Upper lobe of right lung (tissue), 1 donor: Measurements from ENCODE around the gene ZNF467. TPM values are rescaled to one million over a fixed set of nuclear protein-coding genes. Genes with fewer than 3 reads are reported as not detected.

ENCODE experiments used
- ATAC-seq: fragments of 200-7000 bp; cut with Tn5 transposase; one replicate; pipeline ENCODE4 v1.9.1; 2020; ENCODE audit warnings: mild to moderate bottlenecking, moderate library complexity
- DNase-seq: peaks from one replicate; pipeline ENCODE4 v3.0.0-alpha.2; 2020
- H3K27ac ChIP-seq: fragments of 200-600 bp; one replicate; pipeline ENCODE4 v1.8.0; 2022
- H3K27me3 ChIP-seq: fragments of 200-600 bp; one replicate; pipeline ENCODE4 v1.8.0; 2022; ENCODE audit warnings: mild to moderate bottlenecking
- H3K36me3 ChIP-seq: fragments of 200-600 bp; one replicate; pipeline ENCODE4 v1.8.0; 2022
- H3K4me1 ChIP-seq: fragments of 200-600 bp; one replicate; pipeline ENCODE4 v1.8.0; 2022
- H3K4me3 ChIP-seq: fragments of 200-600 bp; one replicate; pipeline ENCODE4 v1.8.0; 2022; ENCODE audit warnings: mild to moderate bottlenecking
- H3K9me3 ChIP-seq: fragments of 200-600 bp; one replicate; pipeline ENCODE4 v1.8.0; 2022
- intact Hi-C: fragments of 100-400 bp; cut with DNase I; formaldehyde crosslinking; loops from one replicate; pipeline ENCODE4 v1.11.0; 2022
- total RNA-seq: library from RNA; stranded (reverse); fragmentation: NEBNext Ultra II Directional; extraction: Animal tissue kit (Norgen Biotek cat#: 25700); gene quantifications from one replicate; pipeline ENCODE4 v1.2.1, GENCODE V29; 2021
- TF ChIP-seq, protein P1 (sequence below): fragments of 200-600 bp; IDR thresholded peaks from one replicate; pipeline ENCODE4 v1.8.0; 2022; ENCODE audit warnings: antibody characterized with exemption
- donor health status: DM: no; HTN: yes; CAD: no; lungs with severe emphysema.

The ZNF467 gene
- total RNA-seq, 1 donor from 2014 or later = 35.3 TPM

DNA sequence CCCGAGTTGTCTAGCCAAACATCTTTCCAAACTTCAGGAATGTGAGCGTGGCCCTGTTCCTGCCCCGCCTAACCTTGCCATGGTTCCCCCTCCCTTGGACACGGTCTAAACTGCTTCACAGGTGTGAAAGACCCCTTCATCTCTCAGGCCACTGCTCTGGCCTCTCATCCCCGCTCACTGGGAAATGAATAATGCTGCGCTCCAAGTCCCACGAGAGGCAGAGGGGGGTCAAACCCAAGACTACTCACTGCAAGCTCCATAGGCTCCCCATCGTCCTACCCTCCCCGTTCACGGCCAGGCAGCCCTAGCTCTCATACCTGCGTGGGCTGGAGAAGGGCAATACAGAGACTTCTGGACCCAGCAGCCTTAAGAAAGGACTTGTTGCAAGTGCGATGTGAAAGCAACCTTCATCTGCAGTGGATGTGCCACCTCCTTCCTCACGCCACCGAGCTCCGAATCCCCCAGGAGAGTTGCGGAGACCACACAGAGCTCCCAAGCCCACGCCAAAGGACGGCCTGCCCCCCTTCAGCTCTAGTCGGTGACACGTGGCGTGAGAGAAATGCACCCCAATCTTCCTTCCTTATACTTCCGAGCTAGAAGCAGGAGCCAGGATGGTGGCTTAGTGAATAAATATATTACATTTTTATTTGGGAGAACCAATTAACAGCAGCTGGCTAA, 9.7 kb downstream of the ZNF467 start:
- no peak overlapping the region for H3K4me3 ChIP-seq
- no peaks in the 10 kb centered on the region for H3K9me3 ChIP-seq
- ATAC-seq (no peak), DNase-seq (no peak)
- TF ChIP-seq, protein P1, sequence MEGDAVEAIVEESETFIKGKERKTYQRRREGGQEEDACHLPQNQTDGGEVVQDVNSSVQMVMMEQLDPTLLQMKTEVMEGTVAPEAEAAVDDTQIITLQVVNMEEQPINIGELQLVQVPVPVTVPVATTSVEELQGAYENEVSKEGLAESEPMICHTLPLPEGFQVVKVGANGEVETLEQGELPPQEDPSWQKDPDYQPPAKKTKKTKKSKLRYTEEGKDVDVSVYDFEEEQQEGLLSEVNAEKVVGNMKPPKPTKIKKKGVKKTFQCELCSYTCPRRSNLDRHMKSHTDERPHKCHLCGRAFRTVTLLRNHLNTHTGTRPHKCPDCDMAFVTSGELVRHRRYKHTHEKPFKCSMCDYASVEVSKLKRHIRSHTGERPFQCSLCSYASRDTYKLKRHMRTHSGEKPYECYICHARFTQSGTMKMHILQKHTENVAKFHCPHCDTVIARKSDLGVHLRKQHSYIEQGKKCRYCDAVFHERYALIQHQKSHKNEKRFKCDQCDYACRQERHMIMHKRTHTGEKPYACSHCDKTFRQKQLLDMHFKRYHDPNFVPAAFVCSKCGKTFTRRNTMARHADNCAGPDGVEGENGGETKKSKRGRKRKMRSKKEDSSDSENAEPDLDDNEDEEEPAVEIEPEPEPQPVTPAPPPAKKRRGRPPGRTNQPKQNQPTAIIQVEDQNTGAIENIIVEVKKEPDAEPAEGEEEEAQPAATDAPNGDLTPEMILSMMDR = no peak
- no peaks in the 10 kb centered on the region for H3K27me3 ChIP-seq
- intact Hi-C loops = no loop called here
- H3K36me3 ChIP-seq = peaks cover 20% of the 10 kb centered on the region
- H3K27ac ChIP-seq = no peak overlapping the region
- no peaks in the 10 kb centered on the region for H3K4me1 ChIP-seq

DNA sequence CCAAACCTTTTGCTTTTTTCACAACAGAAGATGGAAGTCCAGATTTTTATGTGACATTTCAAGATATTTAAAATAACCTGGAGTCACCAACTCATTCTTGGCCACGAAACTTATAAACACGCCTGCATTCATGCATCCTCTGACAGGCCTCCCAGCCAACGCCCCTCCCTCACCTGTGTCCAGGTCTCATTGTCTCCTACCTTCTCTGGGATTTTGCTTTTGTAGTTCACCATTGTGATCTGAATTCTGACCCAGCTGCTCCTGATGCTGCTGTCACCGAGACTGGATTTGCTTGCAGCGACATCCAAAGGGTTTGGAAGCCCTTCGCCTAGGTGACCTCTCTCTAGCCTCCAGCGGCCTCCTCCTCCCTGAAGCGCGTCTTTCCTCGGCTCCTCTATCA, 10.8 kb downstream of the ZNF467 start:
- Histone ChIP-seq H3K9me3 (no peaks in the 10 kb centered on the region), H3K27me3 (no peaks in the 10 kb centered on the region), H3K4me1 (no peaks in the 10 kb centered on the region), H3K36me3 (peaks cover 9% of the 10 kb centered on the region), H3K4me3 (no peak overlapping the region), H3K27ac (no peak overlapping the region)
- TF ChIP-seq, protein P1 = no peak
- DNase-seq (no peak), ATAC-seq (no peak)
- intact Hi-C loops = no loop called here

DNA sequence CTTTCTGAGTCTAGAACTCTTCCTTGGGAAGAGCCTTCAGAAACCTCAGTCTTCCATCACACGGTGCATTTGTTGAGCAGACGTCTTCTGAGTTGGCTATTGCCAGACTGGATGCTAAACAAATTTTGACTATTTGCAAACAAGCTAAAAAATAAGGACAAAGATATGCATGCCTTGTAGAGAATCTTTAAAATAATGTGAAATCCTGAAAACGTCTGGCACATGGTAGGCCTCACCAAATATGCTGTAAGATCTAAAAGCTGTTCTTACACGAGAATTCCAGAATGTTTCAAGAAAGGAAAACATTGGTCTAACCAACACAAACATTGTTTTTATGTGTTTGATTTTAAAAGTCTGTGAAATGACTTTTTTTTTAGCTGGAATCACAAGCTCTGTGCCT, 11.3 kb downstream of the ZNF467 start:
- Histone ChIP-seq H3K9me3 (no peaks in the 10 kb centered on the region), H3K27ac (no peak overlapping the region), H3K27me3 (no peaks in the 10 kb centered on the region), H3K36me3 (peaks cover 4% of the 10 kb centered on the region), H3K4me3 (no peak overlapping the region), H3K4me1 (no peaks in the 10 kb centered on the region)
- intact Hi-C loops = no loop called here
- TF ChIP-seq, protein P1 = no peak
- ATAC-seq (no peak), DNase-seq (no peak)

DNA sequence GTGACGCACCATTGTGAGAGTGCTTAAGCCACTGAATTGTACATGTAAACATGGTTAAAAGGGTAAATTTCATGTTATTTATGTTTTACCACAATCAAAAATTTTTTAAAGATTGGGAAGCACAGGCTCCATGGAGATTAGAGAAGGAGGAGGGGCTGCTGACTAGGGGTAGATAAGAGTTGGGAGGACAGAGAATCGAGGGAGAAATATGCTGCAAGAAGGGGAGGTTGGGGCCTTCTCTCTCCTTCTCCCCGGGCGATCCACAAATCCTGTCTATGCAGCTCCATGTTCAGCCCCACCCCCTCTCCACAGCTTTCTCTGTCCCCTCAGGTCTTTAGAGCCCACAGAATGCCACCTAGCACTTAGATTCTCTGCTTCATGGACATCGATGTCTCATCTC, 12.1 kb downstream of the ZNF467 start:
- intact Hi-C loops = no loop called here
- ATAC-seq (no peak), DNase-seq (no peak)
- no peaks in the 10 kb centered on the region for H3K27me3 ChIP-seq
- H3K36me3 ChIP-seq = no peaks in the 10 kb centered on the region
- no peak overlapping the region for H3K4me3 ChIP-seq
- H3K9me3 ChIP-seq = no peaks in the 10 kb centered on the region
- no peaks in the 10 kb centered on the region for H3K4me1 ChIP-seq
- TF ChIP-seq, protein P1 = no peak
- H3K27ac ChIP-seq = no peak overlapping the region

DNA sequence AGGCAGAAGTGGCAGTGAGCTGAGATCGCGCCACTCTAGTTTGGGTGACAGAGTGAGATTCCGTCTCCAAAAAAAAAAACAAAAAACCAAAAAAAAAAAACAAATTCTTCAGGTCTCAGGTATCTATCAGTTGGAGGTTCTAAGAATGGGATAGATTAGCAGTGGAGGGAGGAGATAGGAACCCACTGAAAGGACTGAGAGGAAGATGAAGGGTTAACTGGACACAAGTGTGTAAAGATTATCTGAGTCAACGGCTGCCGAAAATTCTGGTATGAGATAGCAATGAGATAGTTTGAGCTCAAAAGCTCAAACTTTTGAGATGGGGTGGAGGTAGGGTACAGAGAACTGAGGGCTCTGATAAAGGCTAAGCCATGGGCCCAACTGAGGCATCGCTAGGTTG, 12.8 kb downstream of the ZNF467 start:
- DNase-seq (no peak), ATAC-seq (no peak)
- no peaks in the 10 kb centered on the region for H3K4me1 ChIP-seq
- H3K27me3 ChIP-seq = no peaks in the 10 kb centered on the region
- TF ChIP-seq, protein P1 = no peak
- no peak overlapping the region for H3K4me3 ChIP-seq
- no peaks in the 10 kb centered on the region for H3K9me3 ChIP-seq
- intact Hi-C loops = no loop called here
- no peaks in the 10 kb centered on the region for H3K36me3 ChIP-seq
- H3K27ac ChIP-seq = no peak overlapping the region
